HG03025 (cell line): ENCODE measurements around the gene FGF14.

Source experiments
- ATAC-seq: cut with Tn5 transposase; IDR thresholded peaks from one replicate; pipeline ENCODE4 v1.9.1; 2021; ENCODE audit warnings: mild to moderate bottlenecking, moderate library complexity; ENCODE audit not compliant: unreplicated experiment, low FRiP score

FGF14 gene

GRCh38 chr13:102401766-102402165 lies at the start of gene FGF14:
Gene FGF14, minus strand, starts transcription at chr13:102402048.
- ATAC-seq = no peak

DNA sequence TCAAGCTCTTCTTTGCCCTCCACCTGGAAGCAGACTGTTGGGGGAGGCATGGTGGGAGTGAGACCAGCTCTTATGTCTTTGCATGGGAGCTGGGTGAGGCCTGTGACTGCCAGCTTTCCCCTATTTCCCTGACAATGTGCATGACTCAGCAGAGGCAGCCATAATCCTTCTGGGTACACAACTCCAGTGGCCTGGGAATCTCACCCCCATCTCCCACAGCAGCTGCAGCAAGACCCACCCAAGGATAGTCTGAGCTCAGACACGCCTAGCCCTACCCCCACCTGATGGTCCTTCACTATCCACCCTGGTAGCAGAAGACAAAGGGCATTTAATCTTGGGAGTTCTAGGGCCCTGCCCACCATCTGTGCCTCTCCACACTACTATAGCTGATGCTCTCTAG lies 41.4 kb upstream of the FGF14 start:
- no peak for ATAC-seq

DNA sequence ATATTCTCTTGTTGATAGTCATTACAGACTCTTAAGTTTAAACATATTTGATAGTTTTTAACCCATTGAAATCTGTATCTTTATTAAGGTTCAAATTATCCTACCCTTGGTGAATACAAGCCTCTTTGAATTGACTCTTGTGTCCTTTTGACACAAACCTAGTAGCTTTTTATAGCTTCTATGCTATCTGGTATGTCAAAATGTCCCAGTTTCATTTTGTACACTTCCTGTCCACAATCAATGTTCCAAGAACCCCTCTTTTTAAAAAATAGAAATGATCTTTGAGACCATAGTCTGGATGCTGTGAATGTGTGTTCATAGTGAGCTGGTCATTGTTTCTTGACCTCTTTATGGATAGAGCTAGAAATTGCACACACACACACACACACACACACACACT lies 39.2 kb upstream of the FGF14 start:
- ATAC-seq = no peak

GRCh38 chr13:102440259-102440936 lies 38.5 kb upstream of the FGF14 start:
- peak; percentile 53 for ATAC-seq

- ATAC-seq = no peak
Measured at GRCh38 chr13:102422690-102423089, 20.8 kb upstream of the FGF14 start.

GRCh38 chr13:102405499-102406100 lies 3.8 kb upstream of the FGF14 start:
- no peak for ATAC-seq

- ATAC-seq = no peak
Measured at GRCh38 chr13:102402290-102402689, 442 bp upstream of the FGF14 start.

- ATAC-seq = no peak
Measured at GRCh38 chr13:102401265-102401664, 583 bp downstream of the FGF14 start.

- ATAC-seq = no peak
Measured at GRCh38 chr13:102400675-102401145, 1.1 kb downstream of the FGF14 start.

DNA sequence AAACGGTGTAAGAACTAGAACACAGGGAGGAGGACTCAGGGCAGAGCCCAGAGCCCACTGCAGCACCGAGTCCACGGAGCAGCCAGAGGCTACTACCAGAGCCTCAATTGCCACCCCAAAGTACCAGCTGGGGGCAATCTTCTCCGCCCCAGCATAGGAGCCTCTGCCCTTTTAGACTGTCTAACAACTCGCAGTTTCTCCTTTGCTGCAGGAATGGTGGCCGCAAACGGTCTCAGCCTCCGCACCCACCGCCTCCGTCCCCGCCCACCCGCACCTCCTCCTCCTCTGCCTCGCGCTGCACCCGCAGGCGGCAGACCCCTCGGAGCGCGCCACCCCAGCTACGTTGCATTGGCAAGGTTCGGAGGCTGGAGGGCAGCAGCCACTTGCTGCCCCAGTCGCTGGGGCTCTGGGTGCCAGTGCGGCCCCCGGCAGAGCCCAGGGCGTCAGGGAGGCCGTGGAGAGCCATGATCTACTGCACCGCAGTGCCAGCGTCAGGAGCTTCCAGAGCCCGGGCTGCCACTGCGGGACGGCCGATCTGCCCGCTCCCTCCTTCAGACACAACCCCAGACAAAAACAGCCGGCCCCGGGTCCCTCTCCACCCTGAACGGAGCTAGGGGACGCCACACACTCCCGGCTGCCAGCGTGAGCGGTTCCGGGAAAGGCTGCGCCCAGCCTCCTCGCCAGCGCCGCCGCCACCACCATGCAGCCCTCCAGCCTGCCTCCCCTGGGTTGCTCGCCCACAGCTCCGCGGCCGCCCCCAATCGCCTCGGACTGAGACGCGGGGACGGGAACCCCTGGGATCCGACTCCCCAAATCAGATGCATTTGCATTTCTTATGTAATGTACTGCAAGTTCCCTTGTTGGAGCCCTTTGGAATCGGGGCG lies 1.8 kb downstream of the FGF14 start:
- peak; percentile 39 for ATAC-seq

DNA sequence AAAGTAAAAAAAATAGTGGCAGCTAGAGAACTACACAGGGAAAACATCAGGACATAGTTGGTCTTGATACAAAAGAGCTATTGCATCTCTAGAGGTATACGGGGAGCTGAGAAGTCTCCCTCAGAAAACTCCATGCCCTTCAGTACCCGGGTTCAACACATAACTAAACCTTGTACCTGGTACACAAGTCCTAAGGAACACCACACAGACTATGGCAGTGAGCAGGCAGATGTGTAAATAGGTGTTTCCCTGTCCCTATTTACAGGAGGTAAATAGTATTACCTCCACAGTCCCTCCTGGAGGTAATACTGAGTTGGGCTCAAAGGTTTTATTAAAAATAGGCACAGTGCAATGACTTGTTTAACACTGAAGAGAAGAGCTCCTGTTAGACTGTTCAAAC lies 5.9 kb downstream of the FGF14 start:
- no peak for ATAC-seq

DNA sequence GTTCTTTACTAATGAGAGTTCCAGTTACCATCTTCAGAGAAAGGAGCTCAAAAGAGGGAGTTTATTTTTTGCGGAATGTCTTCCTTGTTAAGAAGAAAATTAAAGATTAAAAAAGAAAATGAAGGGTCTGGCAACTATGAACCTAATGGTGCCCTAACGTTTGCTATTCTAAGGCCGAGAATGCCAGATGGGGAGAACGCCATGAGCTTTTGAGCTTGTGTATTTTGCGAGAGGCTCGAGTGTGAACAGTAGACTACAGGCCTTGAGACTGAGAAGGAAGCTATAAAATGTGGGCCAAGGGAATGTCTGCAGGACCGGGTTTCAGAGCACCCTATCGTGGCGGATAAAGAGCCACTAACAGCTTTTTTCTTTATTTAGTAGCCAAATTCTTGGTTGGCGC lies 6.7 kb downstream of the FGF14 start:
- no peak for ATAC-seq

DNA sequence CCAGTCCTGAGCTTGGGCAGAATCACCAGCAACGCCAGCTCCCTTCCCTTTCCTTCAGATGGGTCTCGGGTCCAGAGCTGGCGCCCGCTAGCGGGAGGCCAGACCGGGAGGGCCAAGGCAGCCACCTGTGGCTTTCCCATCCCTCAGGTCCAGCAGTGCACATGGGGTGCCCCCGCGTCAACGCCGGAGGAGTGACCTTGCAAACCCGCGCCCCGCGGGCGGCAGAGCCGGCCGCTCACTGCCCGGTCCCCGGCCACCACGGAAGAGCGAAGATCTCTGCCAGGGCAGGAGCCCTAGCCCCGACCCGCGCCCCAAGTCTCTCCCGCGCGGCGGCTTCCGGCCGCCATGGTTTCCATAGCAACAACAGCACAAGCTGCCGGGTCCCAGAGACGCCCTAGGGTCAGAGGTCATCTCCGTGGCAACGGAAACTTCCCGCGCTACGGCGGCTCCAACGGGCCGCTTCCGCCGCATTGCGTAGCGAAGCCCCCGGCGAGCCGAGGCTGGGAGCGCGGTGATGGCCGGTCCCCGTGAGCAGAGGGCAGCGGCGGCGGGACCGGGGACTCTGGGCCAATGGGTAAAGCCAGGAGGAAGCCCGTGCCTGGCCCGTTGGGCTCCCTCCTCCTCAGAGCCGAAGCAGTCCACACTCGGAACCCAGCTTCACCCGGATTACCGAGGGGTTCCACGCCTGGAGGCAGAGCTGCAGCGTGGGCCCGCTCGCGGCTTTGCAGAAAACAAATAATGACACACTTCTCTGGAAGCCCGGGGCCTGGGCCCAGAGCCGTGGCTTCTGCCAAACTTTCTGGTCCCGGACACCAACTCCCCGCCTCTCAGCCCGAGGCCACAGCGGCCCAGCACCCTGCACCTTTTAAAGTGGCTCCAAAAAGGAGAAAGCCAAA lies 7.4 kb downstream of the FGF14 start:
- peak; percentile 95 for ATAC-seq

- no peak for ATAC-seq
Measured at GRCh38 chr13:102392481-102393209, 9.2 kb downstream of the FGF14 start.

- ATAC-seq = no peak
Measured at GRCh38 chr13:102386461-102386860, 15.4 kb downstream of the FGF14 start.

DNA sequence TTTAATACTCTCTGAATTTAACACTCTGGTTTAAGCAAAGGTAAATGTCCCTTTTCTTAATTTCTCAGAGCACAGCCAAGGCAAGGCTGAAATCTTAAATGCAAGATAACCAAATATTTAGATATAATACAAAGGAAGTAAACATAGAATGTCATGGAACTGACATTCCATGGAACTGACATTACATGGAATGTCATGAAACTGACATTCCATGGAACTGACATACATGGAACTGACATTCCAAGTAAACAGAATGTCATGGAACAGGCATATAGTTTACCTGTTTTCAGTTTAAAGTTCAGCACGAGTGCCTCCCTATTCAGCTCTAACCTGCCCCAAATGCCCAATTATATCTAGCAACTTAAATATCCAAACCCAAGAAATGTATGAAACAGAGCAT lies 21.8 kb downstream of the FGF14 start:
- no peak for ATAC-seq

- no peak for ATAC-seq
Measured at GRCh38 chr13:102376318-102376717, 25.5 kb downstream of the FGF14 start.

GRCh38 chr13:102374726-102375125 lies 27.1 kb downstream of the FGF14 start:
- ATAC-seq = no peak

DNA sequence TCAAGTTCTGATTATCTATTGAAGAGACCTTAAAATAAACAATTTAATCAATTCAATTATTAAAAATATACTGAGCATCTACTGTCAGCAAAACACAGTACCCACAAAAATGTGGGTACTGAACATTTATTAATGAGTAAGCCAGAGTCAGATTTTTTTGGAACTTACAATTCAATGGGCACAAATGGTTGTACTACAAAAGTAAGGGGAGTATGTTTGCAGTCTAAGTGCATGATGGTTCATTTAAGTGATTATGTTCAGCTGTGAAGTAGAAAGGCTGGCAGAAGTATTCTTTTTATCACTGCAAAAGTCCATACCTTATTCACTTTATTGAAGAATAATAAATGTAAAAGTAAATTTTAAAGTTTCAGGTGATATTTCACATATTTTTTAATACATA lies 27.6 kb downstream of the FGF14 start:
- no peak for ATAC-seq

DNA sequence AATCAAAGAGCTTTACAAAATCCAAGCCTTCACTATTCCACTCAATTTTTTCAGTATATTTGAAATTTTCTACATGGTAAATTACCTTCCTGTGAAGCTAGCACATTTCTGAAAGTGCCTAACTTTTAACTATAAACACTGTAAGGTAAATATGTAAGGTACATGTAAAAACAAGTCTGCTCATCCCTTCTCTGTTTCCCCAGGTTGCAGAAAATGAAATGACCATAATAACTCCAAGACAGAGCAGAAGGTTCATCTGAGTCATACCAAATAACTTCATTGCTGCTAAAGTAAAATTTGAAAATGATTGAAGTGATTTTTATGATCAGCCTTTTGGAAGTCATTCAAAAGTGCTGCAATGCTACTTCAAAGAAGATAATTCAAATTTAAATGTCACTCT lies 28.6 kb downstream of the FGF14 start:
- no peak for ATAC-seq
